ENCODE results near the gene PLXNB1. TPM values are rescaled to one million over a fixed set of nuclear protein-coding genes. Genes with fewer than 3 reads are reported as not detected.

The PLXNB1 gene
- total RNA-seq, 4 donors from 2014 or later: 150 to 455 (median 312) TPM

DNA sequence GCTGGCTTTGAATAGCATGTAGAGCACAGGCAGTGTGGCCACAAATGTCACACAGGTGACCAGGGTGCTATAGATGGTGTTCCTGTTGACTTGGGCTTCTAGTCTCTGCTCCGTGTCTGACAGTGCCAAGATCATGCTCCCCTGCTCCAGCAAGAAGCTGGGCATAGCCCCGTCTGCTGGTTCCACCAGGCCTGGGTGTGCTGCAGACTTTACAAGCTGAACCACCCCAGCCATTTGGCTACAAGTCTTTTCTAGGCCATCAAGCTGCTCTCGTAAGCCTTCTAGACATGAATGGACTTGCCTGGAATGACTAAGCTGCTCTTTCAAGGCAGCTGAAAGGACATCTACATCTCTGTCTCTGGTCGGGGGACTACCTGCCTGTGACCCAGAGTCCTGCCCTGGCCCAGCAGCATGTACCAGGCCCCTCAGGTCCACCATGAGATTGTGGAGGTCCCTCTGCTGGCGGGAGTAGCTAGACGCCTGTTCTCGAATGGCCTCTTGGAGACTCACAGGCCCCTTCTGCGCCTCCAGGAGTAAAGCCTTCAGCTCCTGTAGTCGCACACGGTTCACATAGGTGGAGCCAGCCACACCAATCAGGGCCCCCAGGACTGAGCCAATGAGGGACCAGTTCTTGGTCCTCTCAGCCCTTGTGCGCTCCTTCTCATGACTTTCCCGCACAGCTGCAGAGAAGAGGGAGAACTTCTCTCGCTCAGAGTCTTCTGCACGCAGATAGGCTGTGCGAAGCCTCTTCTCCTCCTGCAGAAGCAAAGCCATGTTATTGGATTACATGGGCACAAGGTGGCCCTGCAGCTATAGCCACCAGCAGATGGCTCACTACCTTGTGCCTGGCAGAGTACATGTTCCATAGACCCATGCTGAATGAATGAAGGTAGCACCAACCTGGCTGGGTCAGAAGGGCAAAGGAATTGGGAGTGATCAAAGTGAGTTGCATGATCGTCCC lies 2.8 kb upstream of the PLXNB1 start:
- DNase-seq: peak in 2 of 3 donors; percentile 51 to 62

DNA sequence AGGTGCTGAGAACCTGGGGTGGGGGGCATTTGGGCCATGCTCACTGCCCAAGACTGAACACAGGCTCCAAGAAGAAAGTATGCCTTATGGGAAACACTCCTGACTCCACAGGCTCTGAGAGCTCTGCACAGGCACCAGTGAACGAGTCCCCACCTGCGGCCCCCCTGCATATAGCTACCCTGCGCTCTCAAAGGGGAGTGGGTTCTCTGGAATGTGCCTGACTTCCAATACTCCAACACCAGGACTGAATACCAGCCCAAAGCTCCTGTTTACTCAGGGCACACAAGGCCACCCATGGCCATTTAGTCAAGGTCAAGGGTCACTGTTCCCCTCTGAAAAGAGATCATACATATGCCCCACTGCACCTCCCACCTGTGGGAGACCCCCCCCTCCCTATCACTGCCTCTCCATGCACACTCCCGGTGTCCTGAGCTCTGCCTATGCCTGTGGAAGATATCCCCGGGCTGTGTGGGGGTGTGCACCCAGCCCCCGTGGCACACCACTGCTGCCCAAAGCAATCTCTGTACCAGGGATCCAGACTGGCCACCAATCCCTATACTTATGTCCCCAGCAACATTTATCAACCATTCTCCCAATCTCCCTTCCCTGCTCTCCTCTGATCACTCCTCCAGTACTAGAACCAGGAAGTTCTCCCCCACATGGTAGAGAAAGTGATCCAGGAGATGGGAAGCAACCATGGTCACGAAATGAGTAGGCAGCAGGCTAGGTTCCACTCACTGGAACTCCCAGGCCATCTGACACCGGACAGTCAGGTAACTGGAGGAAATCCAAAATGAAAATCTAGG lies 1.5 kb upstream of the PLXNB1 start:
- peak in 1 of 3 donors; percentile 43 for DNase-seq
- no peak for TF ChIP-seq POLR2A (IDR thresholded peaks at IDR 0.05)
- TF ChIP-seq, protein P1, sequence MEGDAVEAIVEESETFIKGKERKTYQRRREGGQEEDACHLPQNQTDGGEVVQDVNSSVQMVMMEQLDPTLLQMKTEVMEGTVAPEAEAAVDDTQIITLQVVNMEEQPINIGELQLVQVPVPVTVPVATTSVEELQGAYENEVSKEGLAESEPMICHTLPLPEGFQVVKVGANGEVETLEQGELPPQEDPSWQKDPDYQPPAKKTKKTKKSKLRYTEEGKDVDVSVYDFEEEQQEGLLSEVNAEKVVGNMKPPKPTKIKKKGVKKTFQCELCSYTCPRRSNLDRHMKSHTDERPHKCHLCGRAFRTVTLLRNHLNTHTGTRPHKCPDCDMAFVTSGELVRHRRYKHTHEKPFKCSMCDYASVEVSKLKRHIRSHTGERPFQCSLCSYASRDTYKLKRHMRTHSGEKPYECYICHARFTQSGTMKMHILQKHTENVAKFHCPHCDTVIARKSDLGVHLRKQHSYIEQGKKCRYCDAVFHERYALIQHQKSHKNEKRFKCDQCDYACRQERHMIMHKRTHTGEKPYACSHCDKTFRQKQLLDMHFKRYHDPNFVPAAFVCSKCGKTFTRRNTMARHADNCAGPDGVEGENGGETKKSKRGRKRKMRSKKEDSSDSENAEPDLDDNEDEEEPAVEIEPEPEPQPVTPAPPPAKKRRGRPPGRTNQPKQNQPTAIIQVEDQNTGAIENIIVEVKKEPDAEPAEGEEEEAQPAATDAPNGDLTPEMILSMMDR (IDR thresholded peaks at IDR 0.05): no peak
- H3K4me1 ChIP-seq: peaks cover 3 to 61% (median 10%) of the 10 kb centered on the region in 4 donors

More for the DNA sequence above, 2.8 kb upstream of the PLXNB1 start:
- H3K4me1 ChIP-seq: peaks cover 3 to 48% (median 10%) of the 10 kb centered on the region in 4 donors
- peaks cover 0 to 5% (median 0%) of the 10 kb centered on the region in 3 donors for H3K36me3 ChIP-seq
- H3K4me3 ChIP-seq: peak overlapping the region in 1 of 4 donors; percentile 26
- no peaks in the 10 kb centered on the region for H3K27me3 ChIP-seq
- TF ChIP-seq, protein P1 (IDR thresholded peaks at IDR 0.05): peak in 4 of 6 experiments; percentile 7 to 58 (median 46)
- no peak for TF ChIP-seq POLR2A (IDR thresholded peaks at IDR 0.05)
- no peaks in the 10 kb centered on the region for H3K9me3 ChIP-seq
- H3K27ac ChIP-seq: peak overlapping the region in 3 of 4 donors; percentile 67 to 86 (median 77)

DNA sequence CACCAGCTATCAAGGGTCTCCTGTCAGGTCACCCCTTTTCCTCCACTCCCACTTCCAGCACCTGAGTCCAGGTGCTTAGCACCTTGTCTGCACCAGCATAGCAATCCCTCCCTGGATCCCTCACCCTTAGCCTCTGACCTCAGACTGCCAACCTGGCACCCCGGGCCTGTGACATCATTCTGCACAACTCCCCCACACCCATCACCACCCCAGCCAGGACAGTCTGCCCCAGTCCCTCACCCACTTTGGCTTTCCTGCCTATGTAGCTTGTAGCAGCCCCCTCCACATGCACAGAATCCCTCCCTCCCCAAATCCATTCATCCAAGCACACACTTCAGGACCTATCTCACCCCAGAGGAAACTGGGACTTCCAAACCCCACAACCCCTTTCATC lies 819 bp upstream of the PLXNB1 start:
- no peaks in the 10 kb centered on the region for H3K9me3 ChIP-seq
- no peak for TF ChIP-seq POLR2A (IDR thresholded peaks at IDR 0.05)
- TF ChIP-seq, protein P1 (IDR thresholded peaks at IDR 0.05): no peak
- no peaks in the 10 kb centered on the region for H3K27me3 ChIP-seq
- peaks cover 3 to 63% (median 10%) of the 10 kb centered on the region in 4 donors for H3K4me1 ChIP-seq
- H3K4me3 ChIP-seq: no peak overlapping the region
- DNase-seq: peak in 1 of 3 donors; percentile 46
- H3K27ac ChIP-seq: peak overlapping the region; percentile 73 to 98 (median 88)
- peaks cover 0 to 5% (median 0%) of the 10 kb centered on the region in 3 donors for H3K36me3 ChIP-seq

More for the DNA sequence above, 1.5 kb upstream of the PLXNB1 start:
- H3K9me3 ChIP-seq: no peaks in the 10 kb centered on the region
- H3K36me3 ChIP-seq: peaks cover 0 to 5% (median 0%) of the 10 kb centered on the region in 3 donors
- no peak overlapping the region for H3K4me3 ChIP-seq
- no peaks in the 10 kb centered on the region for H3K27me3 ChIP-seq
- peak overlapping the region in 2 of 4 donors; percentile 80 to 98 for H3K27ac ChIP-seq

DNA sequence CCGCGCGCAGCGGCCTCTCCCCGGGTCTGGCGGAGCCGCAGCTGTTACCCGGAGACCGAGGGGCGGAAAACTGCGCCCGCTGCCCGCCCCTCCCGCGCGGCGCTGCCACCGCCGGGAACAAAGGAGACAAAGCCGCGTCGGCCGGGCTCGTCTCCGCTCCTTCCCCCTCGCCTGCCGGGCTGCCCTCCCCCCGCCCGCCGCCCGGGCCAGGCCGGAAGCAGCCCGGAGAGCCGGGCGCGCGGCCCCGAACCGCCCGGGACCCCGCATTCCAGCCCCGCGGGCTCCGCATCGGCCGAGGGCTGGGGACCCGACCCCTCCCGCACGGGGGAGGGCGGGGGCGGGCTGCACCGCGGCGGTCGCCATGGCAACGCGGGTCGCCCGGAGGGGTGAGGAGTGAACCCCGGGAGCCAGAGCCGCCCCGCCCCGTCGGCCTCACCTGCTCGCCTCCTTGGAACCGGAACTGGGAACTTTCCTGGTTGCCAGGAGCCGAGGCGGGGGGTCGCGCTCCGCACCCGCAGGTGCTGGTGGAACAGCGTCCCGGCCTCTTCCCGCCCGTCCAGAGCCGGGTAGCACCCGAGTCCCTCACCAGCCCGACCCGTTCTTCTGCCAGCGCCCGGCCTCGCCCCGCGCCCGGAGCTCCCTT lies 448 bp downstream of the PLXNB1 start:
- H3K36me3 ChIP-seq: peaks cover 0 to 5% (median 0%) of the 10 kb centered on the region in 3 donors
- peak overlapping the region; percentile 78 to 99 (median 86) for H3K4me3 ChIP-seq
- no peaks in the 10 kb centered on the region for H3K27me3 ChIP-seq
- DNase-seq: peak; percentile 41 to 88 (median 81)
- peaks cover 3 to 59% (median 10%) of the 10 kb centered on the region in 4 donors for H3K4me1 ChIP-seq
- peak overlapping the region; percentile 73 to 98 (median 88) for H3K27ac ChIP-seq
- no peaks in the 10 kb centered on the region for H3K9me3 ChIP-seq
- no peak for TF ChIP-seq POLR2A (IDR thresholded peaks at IDR 0.05)
- TF ChIP-seq, protein P1 (IDR thresholded peaks at IDR 0.05): no peak
